Omental fat pad (tissue), 4 donors: ENCODE data around the gene ZP2. TPM values are rescaled to one million over a fixed set of nuclear protein-coding genes. Genes with fewer than 3 reads are reported as not detected.

Experiments used
- ATAC-seq: fragments of 150-250 bp; one replicate; pipeline ENCODE4 v1.9.1; 2016; ENCODE audit warnings: mild to moderate bottlenecking, moderate library complexity; ENCODE audit not compliant: low FRiP score
- DNase-seq: peaks from one replicate; pipeline ENCODE4 v3.0.0-alpha.2; 2019; ENCODE audit warnings: low spot score
- CTCF ChIP-seq, 3 donors: fragments of 450-650 bp; IDR thresholded peaks; one replicate each; pipeline ENCODE4 v1.5.1; 2016 to 2017; ENCODE audit warnings: antibody characterized with exemption in 3 of 3, mild to moderate bottlenecking in 3 of 3, moderate library complexity in 2 of 3
- total RNA-seq, 4 donors: library from RNA; depleted of rRNA; stranded (reverse); fragments of >200 nt; gene quantifications; one replicate each; pipeline ENCODE4 v1.1.0, GENCODE V29; 2016

The ZP2 gene
- total RNA-seq, 4 donors from 2014 or later: not detected

- ATAC-seq: no peak
- no peak for DNase-seq
- no peak for TF ChIP-seq CTCF (IDR thresholded peaks at IDR 0.05)
These were observed 60.9 kb downstream of the ZP2 start, which contains the start of gene DNAH3 for GRCh38 chr16:21150375-21151001. Gene DNAH3, minus strand, starts transcription at chr16:21150846. Its CDS starts 527 bp downstream, at chr16:21150319.

Other genes with a start within 250 kb of the ZP2 start
- under 1 TPM in 1 of 4 donors, not detected in 3; 0.12 TPM for gene DNAH3, start 60.7 kb downstream of the ZP2 start, total RNA-seq
- 10 to 100 TPM; 22.6 to 60.4 (median 40.9) TPM for gene LDAF1, start 52.9 kb downstream of the ZP2 start, total RNA-seq
- gene ANKS4B, start 22.1 kb upstream of the ZP2 start, total RNA-seq: not detected
- gene CRYM, start 66.7 kb upstream of the ZP2 start, total RNA-seq: 1 to 10 TPM in 2 of 4 donors, not detected in 2; 1.2 to 1.4 TPM